Spinal cord (tissue), 10 donors: ENCODE data around the gene KRTAP3-3. TPM values are rescaled to one million over a fixed set of nuclear protein-coding genes. Genes with fewer than 3 reads are reported as not detected.

Experiments used
- DNase-seq, 6 donors: peaks; one replicate each; pipeline versions ENCODE4 v3.0.0 to v3.0.0-alpha.2; 2013 to 2015; ENCODE audit warnings: low spot score in 6 of 6, low read depth in 4 of 6
- H3K27ac ChIP-seq: one replicate; pipeline ENCODE4 v1.5.1; 2013; ENCODE audit warnings: low read depth, low read length, control low read depth
- H3K27me3 ChIP-seq: one replicate; pipeline ENCODE4 v1.6.1; 2013; ENCODE audit warnings: low read length; ENCODE audit not compliant: control insufficient read depth, insufficient read depth
- H3K36me3 ChIP-seq: one replicate; pipeline ENCODE4 v1.6.1; 2013; ENCODE audit warnings: low read length; ENCODE audit not compliant: control insufficient read depth, insufficient read depth
- H3K4me1 ChIP-seq: one replicate; pipeline ENCODE4 v1.6.1; 2013; ENCODE audit warnings: low read length; ENCODE audit not compliant: control insufficient read depth, insufficient read depth
- H3K4me3 ChIP-seq: one replicate; pipeline ENCODE4 v1.5.1; 2013; ENCODE audit warnings: low read depth, low read length, control low read depth
- H3K9me3 ChIP-seq: one replicate; pipeline ENCODE4 v1.6.1; 2013; ENCODE audit warnings: low read length; ENCODE audit not compliant: control insufficient read depth, insufficient read depth
- WGBS: methylation state at CpG from one replicate; pipeline ENCODE4 v1.1.5; 2013; ENCODE audit warnings: missing lambda C conversion rate; ENCODE audit not compliant: insufficient coverage; 5-methylcytosine and 5-hydroxymethylcytosine counted together
- polyA plus RNA-seq, 2 donors: library from polyadenylated mRNA; unstranded; fragments of 120-200 nt; gene quantifications; one replicate each; pipeline ENCODE4 v1.2.1, GENCODE V29; 2013; ENCODE audit not compliant: insufficient read length in 2 of 2
- small RNA-seq: library from RNA; depleted of rRNA; stranded (forward); fragments of <200 nt; gene quantifications from one replicate; pipeline ENCODE3, GENCODE V24; 2014; ENCODE audit warnings: low replicate concordance
- total RNA-seq, 2 donors: library from RNA; depleted of rRNA in 1 of 2; stranded (reverse); fragments of 120-200 nt in 1 of 2; fragments of >200 nt in 1 of 2; gene quantifications; one replicate each; pipeline versions ENCODE4 v1.2.3 to v1.2.4, GENCODE V29; 2013 to 2014
- donor health status: healthy.

KRTAP3-3 gene
- total and polyA plus RNA-seq, 4 donors = not detected

- Histone ChIP-seq H3K9me3 (no peaks in the 10 kb centered on the region), H3K4me3 (no peak overlapping the region), H3K27ac (no peak overlapping the region), H3K36me3 (no peaks in the 10 kb centered on the region), H3K4me1 (peaks cover 4% of the 10 kb centered on the region), H3K27me3 (no peaks in the 10 kb centered on the region)
- no CpG with 5 or more reads among the region's 2 CpGs for WGBS
- peak in 1 of 6 donors; percentile 48 for DNase-seq
These were observed 41.8 kb downstream of the KRTAP3-3 start for GRCh38 chr17:40952154-40952553.

GRCh38 chr17:40951011-40951622 lies 42.8 kb downstream of the KRTAP3-3 start:
- Histone ChIP-seq H3K4me3 (no peak overlapping the region), H3K27me3 (no peaks in the 10 kb centered on the region), H3K9me3 (no peaks in the 10 kb centered on the region), H3K36me3 (no peaks in the 10 kb centered on the region), H3K27ac (no peak overlapping the region), H3K4me1 (peaks cover 4% of the 10 kb centered on the region)
- WGBS = no CpG with 5 or more reads among the region's 2 CpGs
- no peak for DNase-seq

GRCh38 chr17:40950176-40950575 lies 43.8 kb downstream of the KRTAP3-3 start:
- Histone ChIP-seq H3K4me1 (peaks cover 4% of the 10 kb centered on the region), H3K27me3 (no peaks in the 10 kb centered on the region), H3K9me3 (no peaks in the 10 kb centered on the region), H3K36me3 (no peaks in the 10 kb centered on the region), H3K4me3 (no peak overlapping the region), H3K27ac (no peak overlapping the region)
- no peak for DNase-seq
- 31% methylated on average over 3 of the region's 7 CpGs for WGBS

GRCh38 chr17:40949418-40949817 lies 44.5 kb downstream of the KRTAP3-3 start:
- Histone ChIP-seq H3K9me3 (no peaks in the 10 kb centered on the region), H3K27ac (no peak overlapping the region), H3K27me3 (no peaks in the 10 kb centered on the region), H3K4me3 (no peak overlapping the region), H3K36me3 (no peaks in the 10 kb centered on the region), H3K4me1 (peaks cover 4% of the 10 kb centered on the region)
- peak; percentile 4 to 80 (median 14) for DNase-seq
- 11% methylated on average over 10 of the region's 10 CpGs for WGBS

- no peak for DNase-seq
- no peaks in the 10 kb centered on the region for H3K27me3 ChIP-seq
- WGBS = no CpG with 5 or more reads among the region's 2 CpGs
- no peak overlapping the region for H3K4me3 ChIP-seq
- H3K27ac ChIP-seq = no peak overlapping the region
- peaks cover 4% of the 10 kb centered on the region for H3K4me1 ChIP-seq
- H3K9me3 ChIP-seq = no peaks in the 10 kb centered on the region
- H3K36me3 ChIP-seq = no peaks in the 10 kb centered on the region
These were observed 46.0 kb downstream of the KRTAP3-3 start for GRCh38 chr17:40947929-40948328.

- Histone ChIP-seq H3K9me3 (no peaks in the 10 kb centered on the region), H3K4me3 (no peak overlapping the region), H3K4me1 (peaks cover 4% of the 10 kb centered on the region), H3K27ac (no peak overlapping the region), H3K36me3 (no peaks in the 10 kb centered on the region), H3K27me3 (no peaks in the 10 kb centered on the region)
- DNase-seq = no peak
- WGBS = 59% methylated on average over 6 of the region's 6 CpGs
These were observed 48.5 kb downstream of the KRTAP3-3 start for GRCh38 chr17:40945414-40945813.

DNA sequence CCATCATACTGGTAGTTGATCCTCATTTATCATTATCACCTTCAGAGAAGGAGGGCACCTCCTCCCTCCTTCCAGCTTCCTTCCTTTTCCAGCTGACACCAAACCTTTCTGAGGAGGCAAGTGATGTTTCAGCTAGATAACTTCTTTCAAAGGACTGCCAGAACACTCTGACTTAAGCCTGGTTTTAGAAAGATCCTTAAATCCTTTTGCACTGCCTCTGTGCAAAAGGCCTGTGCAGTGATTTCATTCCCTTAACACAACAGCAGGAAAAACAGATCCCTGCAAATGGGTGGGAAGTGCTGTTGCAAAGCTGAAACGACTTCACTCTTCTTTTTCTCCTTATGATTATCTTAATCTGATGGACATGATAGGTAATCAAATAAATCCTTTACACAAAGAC lies 49.4 kb downstream of the KRTAP3-3 start:
- no peak overlapping the region for H3K27ac ChIP-seq
- peaks cover 4% of the 10 kb centered on the region for H3K4me1 ChIP-seq
- H3K36me3 ChIP-seq = no peaks in the 10 kb centered on the region
- no peaks in the 10 kb centered on the region for H3K9me3 ChIP-seq
- no peak for DNase-seq
- no CpG with 5 or more reads among the region's 1 CpG for WGBS
- no peak overlapping the region for H3K4me3 ChIP-seq
- no peaks in the 10 kb centered on the region for H3K27me3 ChIP-seq

Small RNA genes within 50 kb of the gene (small RNA-seq; reads per million reads assigned to genes)
- gene KRTAP3-4P = not detected

Other genes with a start within 250 kb of the KRTAP3-3 start
Only the 30 nearest of the 36 such genes appear.
- not detected for gene KRT28, start 194.2 kb downstream of the KRTAP3-3 start, total RNA-seq
- not detected for gene KRT28, start 194.2 kb downstream of the KRTAP3-3 start, polyA plus RNA-seq
- 10 to 100 TPM in 1 of 2 donors, 1 to 10 TPM in 1; 4.3 to 17.5 TPM for gene KRT10, start 171.6 kb downstream of the KRTAP3-3 start, total RNA-seq
- gene KRT10, start 171.6 kb downstream of the KRTAP3-3 start, polyA plus RNA-seq = 10 to 100 TPM; 62.6 to 65.0 TPM
- under 1 TPM in 1 of 2 donors, not detected in 1; 0.40 TPM for gene KRT12, start 126.9 kb downstream of the KRTAP3-3 start, total RNA-seq
- not detected for gene KRT12, start 126.9 kb downstream of the KRTAP3-3 start, polyA plus RNA-seq
- gene KRT20, start 108.9 kb downstream of the KRTAP3-3 start, total RNA-seq = not detected
- gene KRT20, start 108.9 kb downstream of the KRTAP3-3 start, polyA plus RNA-seq = not detected
- 1 to 10 TPM in 1 of 2 donors, under 1 TPM in 1; 0.33 to 1.2 TPM for gene KRT23, start 56.5 kb downstream of the KRTAP3-3 start, total RNA-seq
- under 1 TPM in 1 of 2 donors, not detected in 1; 0.56 TPM for gene KRT23, start 56.5 kb downstream of the KRTAP3-3 start, polyA plus RNA-seq
- not detected for gene KRT39, start 27.2 kb downstream of the KRTAP3-3 start, total RNA-seq
- gene KRT39, start 27.2 kb downstream of the KRTAP3-3 start, polyA plus RNA-seq = not detected
- gene KRT40, start 9.8 kb downstream of the KRTAP3-3 start, total RNA-seq = under 1 TPM in 1 of 2 donors, not detected in 1; 0.40 TPM
- under 1 TPM; 0.27 to 0.33 TPM for gene KRT40, start 9.8 kb downstream of the KRTAP3-3 start, polyA plus RNA-seq
- not detected for gene KRTAP3-2, start 5.7 kb upstream of the KRTAP3-3 start, total RNA-seq
- not detected for gene KRTAP3-2, start 5.7 kb upstream of the KRTAP3-3 start, polyA plus RNA-seq
- not detected for gene KRTAP3-1, start 15.0 kb upstream of the KRTAP3-3 start, total RNA-seq
- not detected for gene KRTAP3-1, start 15.0 kb upstream of the KRTAP3-3 start, polyA plus RNA-seq
- gene KRTAP1-5, start 33.0 kb upstream of the KRTAP3-3 start, total RNA-seq = not detected
- gene KRTAP1-5, start 33.0 kb upstream of the KRTAP3-3 start, polyA plus RNA-seq = not detected
- gene KRTAP1-4, start 36.0 kb upstream of the KRTAP3-3 start, total RNA-seq = not detected
- gene KRTAP1-4, start 36.0 kb upstream of the KRTAP3-3 start, polyA plus RNA-seq = not detected
- gene KRTAP1-3, start 40.7 kb upstream of the KRTAP3-3 start, total RNA-seq = not detected
- not detected for gene KRTAP1-3, start 40.7 kb upstream of the KRTAP3-3 start, polyA plus RNA-seq
- gene KRTAP1-1, start 47.3 kb upstream of the KRTAP3-3 start, total RNA-seq = not detected
- not detected for gene KRTAP1-1, start 47.3 kb upstream of the KRTAP3-3 start, polyA plus RNA-seq
- not detected for gene KRTAP2-1, start 53.2 kb upstream of the KRTAP3-3 start, total RNA-seq
- gene KRTAP2-1, start 53.2 kb upstream of the KRTAP3-3 start, polyA plus RNA-seq = not detected
- not detected for gene KRTAP2-2, start 61.1 kb upstream of the KRTAP3-3 start, total RNA-seq
- gene KRTAP2-2, start 61.1 kb upstream of the KRTAP3-3 start, polyA plus RNA-seq = not detected
- gene KRTAP2-3, start 66.0 kb upstream of the KRTAP3-3 start, total RNA-seq = not detected
- gene KRTAP2-3, start 66.0 kb upstream of the KRTAP3-3 start, polyA plus RNA-seq = not detected
- gene KRTAP2-4, start 71.7 kb upstream of the KRTAP3-3 start, total RNA-seq = not detected
- not detected for gene KRTAP2-4, start 71.7 kb upstream of the KRTAP3-3 start, polyA plus RNA-seq
- not detected for gene KRTAP4-7, start 90.0 kb upstream of the KRTAP3-3 start, total RNA-seq
- not detected for gene KRTAP4-7, start 90.0 kb upstream of the KRTAP3-3 start, polyA plus RNA-seq
- gene KRTAP4-8, start 104.0 kb upstream of the KRTAP3-3 start, total RNA-seq = not detected
- not detected for gene KRTAP4-8, start 104.0 kb upstream of the KRTAP3-3 start, polyA plus RNA-seq
- not detected for gene KRTAP4-16, start 108.0 kb upstream of the KRTAP3-3 start, total RNA-seq
- gene KRTAP4-16, start 108.0 kb upstream of the KRTAP3-3 start, polyA plus RNA-seq = not detected
- not detected for gene KRTAP4-9, start 111.2 kb upstream of the KRTAP3-3 start, total RNA-seq
- gene KRTAP4-9, start 111.2 kb upstream of the KRTAP3-3 start, polyA plus RNA-seq = not detected
- gene KRTAP4-11, start 124.2 kb upstream of the KRTAP3-3 start, total RNA-seq = not detected
- gene KRTAP4-11, start 124.2 kb upstream of the KRTAP3-3 start, polyA plus RNA-seq = not detected
- gene KRTAP4-12, start 130.0 kb upstream of the KRTAP3-3 start, total RNA-seq = not detected
- not detected for gene KRTAP4-12, start 130.0 kb upstream of the KRTAP3-3 start, polyA plus RNA-seq
- not detected for gene KRTAP4-6, start 146.4 kb upstream of the KRTAP3-3 start, total RNA-seq
- not detected for gene KRTAP4-6, start 146.4 kb upstream of the KRTAP3-3 start, polyA plus RNA-seq
- not detected for gene KRTAP4-5, start 155.7 kb upstream of the KRTAP3-3 start, total RNA-seq
- not detected for gene KRTAP4-5, start 155.7 kb upstream of the KRTAP3-3 start, polyA plus RNA-seq
- not detected for gene KRTAP4-4, start 166.6 kb upstream of the KRTAP3-3 start, total RNA-seq
- gene KRTAP4-4, start 166.6 kb upstream of the KRTAP3-3 start, polyA plus RNA-seq = not detected
- not detected for gene KRTAP4-3, start 174.1 kb upstream of the KRTAP3-3 start, total RNA-seq
- not detected for gene KRTAP4-3, start 174.1 kb upstream of the KRTAP3-3 start, polyA plus RNA-seq
- gene KRTAP4-2, start 184.1 kb upstream of the KRTAP3-3 start, total RNA-seq = not detected
- gene KRTAP4-2, start 184.1 kb upstream of the KRTAP3-3 start, polyA plus RNA-seq = not detected
- not detected for gene KRTAP4-1, start 190.7 kb upstream of the KRTAP3-3 start, total RNA-seq
- gene KRTAP4-1, start 190.7 kb upstream of the KRTAP3-3 start, polyA plus RNA-seq = not detected
- gene KRTAP9-1, start 195.7 kb upstream of the KRTAP3-3 start, total RNA-seq = not detected
- not detected for gene KRTAP9-1, start 195.7 kb upstream of the KRTAP3-3 start, polyA plus RNA-seq